HuH-7 (cell line): ENCODE results near the gene DOCK9.
A peak's percentile ranks its signal among the peaks of the same experiment; 100 is the strongest.
"Not testable (repeated sequence)": the region's sequence is repeated elsewhere in the genome, so short reads cannot be mapped to it uniquely, and the experiment has no call there.

Source experiments
- DNase-seq: peaks from one replicate; pipeline ENCODE4 v3.0.0; 2011; ENCODE audit warnings: low spot score

The DOCK9 gene

GRCh38 chr13:98822225-98822606 lies 155.6 kb downstream of the DOCK9 start:
- no peak for DNase-seq

GRCh38 chr13:98821372-98822224 lies 156.3 kb downstream of the DOCK9 start:
- peak; percentile 11 for DNase-seq

- no peak for DNase-seq
Measured at GRCh38 chr13:98820744-98821371, 157.0 kb downstream of the DOCK9 start.

DNA sequence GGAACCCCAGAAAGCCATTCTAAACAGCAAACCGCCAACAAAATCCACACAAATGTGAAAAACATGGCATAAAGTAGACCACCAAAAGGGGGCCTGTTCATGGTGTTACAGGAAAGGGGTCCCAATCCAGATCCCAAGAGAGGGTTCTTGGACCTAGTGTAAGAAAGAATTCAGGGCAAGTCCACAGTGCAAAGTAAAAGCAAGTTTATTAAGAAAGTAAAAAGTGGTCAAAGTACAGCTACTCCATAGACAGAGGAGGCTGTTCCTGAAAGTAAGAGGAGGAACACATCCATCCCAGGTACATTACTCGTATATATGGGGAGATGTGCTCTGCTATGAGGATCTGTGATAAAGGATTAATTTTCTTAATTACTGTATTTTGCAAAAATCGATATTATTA lies 157.6 kb downstream of the DOCK9 start:
- DNase-seq = no peak

- DNase-seq = no peak
Measured at GRCh38 chr13:98819382-98820010, 158.4 kb downstream of the DOCK9 start.

- DNase-seq = no peak
Measured at GRCh38 chr13:98816406-98816805, 161.5 kb downstream of the DOCK9 start.

- DNase-seq = no peak
Measured at GRCh38 chr13:98813993-98814392, 163.9 kb downstream of the DOCK9 start.

DNA sequence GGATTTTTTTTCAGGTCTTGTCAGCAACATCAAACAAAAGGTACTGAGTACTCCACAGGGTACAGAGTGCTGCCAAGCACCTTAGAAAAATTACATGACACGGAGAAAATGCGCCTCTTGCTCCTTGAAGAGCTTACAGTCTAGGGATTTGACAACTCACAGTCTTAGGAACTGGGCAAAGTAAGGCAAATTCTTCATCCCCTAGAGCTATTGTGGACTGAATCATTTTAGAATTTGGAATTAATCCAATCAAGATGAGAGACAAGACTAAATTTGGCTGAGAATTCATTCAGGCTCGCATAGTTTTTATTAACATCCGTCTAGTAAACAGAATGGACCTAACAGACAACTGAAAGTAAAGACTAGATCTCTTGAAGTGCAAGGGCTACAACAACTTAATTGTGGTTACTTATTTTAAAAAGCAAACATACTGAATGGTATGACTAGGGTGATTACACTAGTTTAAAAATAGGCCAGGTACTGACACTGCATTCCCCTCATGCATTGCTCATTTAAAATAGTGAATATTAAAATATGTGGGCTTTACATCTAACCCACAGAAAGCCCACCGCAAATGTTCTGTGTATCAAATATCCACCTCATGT lies 165.6 kb downstream of the DOCK9 start:
- not testable (repeated sequence) for DNase-seq

DNA sequence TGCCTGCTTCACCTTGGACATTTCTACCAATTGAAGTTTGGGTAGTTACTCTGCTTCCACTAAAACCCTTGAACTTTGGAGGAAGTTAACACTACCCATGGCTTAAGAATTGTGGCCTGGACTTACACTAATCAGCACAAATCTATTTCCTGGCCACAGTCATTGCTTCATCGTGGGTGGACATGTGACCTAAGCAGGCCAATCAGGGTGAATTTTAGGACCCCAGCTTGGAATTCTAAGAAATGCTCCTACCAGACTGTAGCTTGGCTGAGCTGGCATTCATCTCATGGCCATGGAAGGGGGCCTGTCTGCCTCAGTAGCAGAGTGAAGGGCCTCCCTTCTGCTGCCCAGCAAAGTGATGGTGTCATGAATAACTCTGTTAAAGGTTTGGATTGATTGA lies 167.1 kb downstream of the DOCK9 start:
- DNase-seq = no peak

DNA sequence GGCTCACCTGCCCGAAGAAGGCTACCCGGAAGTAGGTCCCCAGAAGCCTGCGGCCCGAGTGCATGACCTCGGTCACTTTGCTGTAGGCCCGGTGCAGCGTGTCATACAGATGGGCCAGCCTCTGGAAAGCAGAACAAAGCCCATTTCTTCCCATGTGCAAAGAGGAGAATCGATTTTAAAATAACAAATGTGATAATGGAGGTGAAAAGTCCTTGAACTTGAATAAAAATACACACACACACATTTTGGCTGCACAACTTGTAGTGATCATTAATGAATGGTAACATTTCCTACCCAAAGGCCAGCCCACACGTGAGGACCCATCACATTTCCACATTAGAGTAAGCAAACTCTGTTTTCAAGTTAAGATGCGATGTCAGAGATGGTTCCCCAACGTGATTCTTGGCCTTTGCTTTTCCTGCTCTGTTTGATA lies 168.5 kb downstream of the DOCK9 start:
- no peak for DNase-seq

GRCh38 chr13:98807774-98808173 lies 170.1 kb downstream of the DOCK9 start:
- no peak for DNase-seq

GRCh38 chr13:98804336-98804855 lies 173.5 kb downstream of the DOCK9 start:
- DNase-seq = no peak

DNA sequence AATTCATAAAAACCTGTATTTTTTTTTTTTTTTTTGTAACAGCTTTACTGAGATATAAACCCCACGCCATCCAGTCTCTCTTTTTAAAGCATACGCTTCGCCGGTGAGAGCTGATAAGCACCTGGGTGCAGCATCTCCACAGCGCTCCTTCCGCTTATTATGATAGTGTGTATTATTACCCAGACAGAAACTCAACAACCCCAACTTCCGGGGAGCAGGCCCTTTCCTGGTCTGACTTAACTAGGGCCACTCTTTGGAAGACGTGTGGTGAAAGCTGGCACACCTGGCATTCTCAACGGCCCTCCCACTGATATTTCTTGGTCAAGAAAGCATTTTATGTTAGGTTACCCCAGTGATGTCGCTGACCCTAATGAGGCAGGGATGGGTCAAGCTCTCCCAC lies 173.9 kb downstream of the DOCK9 start:
- no peak for DNase-seq

GRCh38 chr13:98803111-98803561 lies 174.7 kb downstream of the DOCK9 start:
- DNase-seq = no peak

DNA sequence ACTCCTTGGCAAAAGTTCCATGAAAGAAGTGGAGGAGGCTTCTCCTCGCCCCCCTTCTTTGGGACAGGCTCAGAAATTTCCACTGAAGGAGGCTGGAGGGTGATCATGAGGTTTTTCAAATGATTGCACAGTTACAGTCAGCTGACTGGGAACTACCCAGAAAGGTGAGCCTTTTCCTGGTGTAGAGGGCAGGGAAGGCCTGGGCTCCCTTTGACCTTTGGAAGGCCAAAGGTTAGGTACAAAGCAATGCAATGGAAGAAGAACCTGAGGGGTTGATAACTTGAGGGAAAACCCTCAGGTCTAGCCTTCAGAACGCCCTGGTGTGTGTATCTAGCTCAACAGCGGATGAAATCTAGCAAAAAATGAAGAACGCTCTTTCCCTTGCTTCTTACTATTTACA lies 175.3 kb downstream of the DOCK9 start:
- DNase-seq = no peak

- DNase-seq = no peak
Measured at GRCh38 chr13:98801626-98802418, 176.0 kb downstream of the DOCK9 start.

DNA sequence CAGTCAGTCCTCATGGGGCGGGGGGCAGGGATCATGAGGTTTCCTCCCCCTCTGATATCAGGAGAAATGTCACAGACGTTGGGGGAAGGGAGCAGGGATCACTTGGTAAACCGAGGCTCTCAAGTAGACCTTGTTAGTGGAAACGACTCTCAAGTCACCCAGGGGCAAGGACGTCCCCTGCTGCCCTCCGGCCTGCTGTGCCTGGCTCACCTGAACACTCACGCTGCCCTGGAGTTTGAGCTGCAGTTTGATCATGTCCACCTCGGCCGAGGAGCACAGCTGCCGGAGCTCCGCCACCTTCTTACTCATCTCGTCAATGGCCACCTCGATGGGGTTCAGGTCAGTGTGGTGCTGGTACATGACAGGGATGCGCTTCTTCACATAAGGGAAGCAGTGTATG lies 177.8 kb downstream of the DOCK9 start:
- DNase-seq = no peak

GRCh38 chr13:98798849-98799645 lies 178.8 kb downstream of the DOCK9 start:
- DNase-seq = no peak

- DNase-seq = no peak
Measured at GRCh38 chr13:98797456-98797855, 180.4 kb downstream of the DOCK9 start.

- DNase-seq = no peak
Measured at GRCh38 chr13:98796798-98797197, 181.1 kb downstream of the DOCK9 start.

- no peak for DNase-seq
Measured at GRCh38 chr13:98796191-98796590, 181.7 kb downstream of the DOCK9 start.
